ENCODE results near the gene ELAPOR2.

GRCh38 chr7:87013136-87013839 lies 46.2 kb downstream of the ELAPOR2 start:
- TF ChIP-seq, protein P1, sequence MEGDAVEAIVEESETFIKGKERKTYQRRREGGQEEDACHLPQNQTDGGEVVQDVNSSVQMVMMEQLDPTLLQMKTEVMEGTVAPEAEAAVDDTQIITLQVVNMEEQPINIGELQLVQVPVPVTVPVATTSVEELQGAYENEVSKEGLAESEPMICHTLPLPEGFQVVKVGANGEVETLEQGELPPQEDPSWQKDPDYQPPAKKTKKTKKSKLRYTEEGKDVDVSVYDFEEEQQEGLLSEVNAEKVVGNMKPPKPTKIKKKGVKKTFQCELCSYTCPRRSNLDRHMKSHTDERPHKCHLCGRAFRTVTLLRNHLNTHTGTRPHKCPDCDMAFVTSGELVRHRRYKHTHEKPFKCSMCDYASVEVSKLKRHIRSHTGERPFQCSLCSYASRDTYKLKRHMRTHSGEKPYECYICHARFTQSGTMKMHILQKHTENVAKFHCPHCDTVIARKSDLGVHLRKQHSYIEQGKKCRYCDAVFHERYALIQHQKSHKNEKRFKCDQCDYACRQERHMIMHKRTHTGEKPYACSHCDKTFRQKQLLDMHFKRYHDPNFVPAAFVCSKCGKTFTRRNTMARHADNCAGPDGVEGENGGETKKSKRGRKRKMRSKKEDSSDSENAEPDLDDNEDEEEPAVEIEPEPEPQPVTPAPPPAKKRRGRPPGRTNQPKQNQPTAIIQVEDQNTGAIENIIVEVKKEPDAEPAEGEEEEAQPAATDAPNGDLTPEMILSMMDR (conservative IDR thresholded peaks at IDR 0.05; ENCODE audit: low read depth, low read length): no peak
- TF ChIP-seq EZH2 (IDR thresholded peaks at IDR 0.05; ENCODE audit: borderline replicate concordance, low read depth, low read length, poor library complexity, severe bottlenecking): no peak
